ENCODE measurements around the gene PTMS.

- no peak for TF ChIP-seq POLR2A (IDR thresholded peaks at IDR 0.05; ENCODE audit: low read depth, low read length)
- no peak for TF ChIP-seq POLR2AphosphoS5 (IDR thresholded peaks at IDR 0.05; ENCODE audit: low read depth, low read length)
- TF ChIP-seq SPI1 (IDR thresholded peaks at IDR 0.05; ENCODE audit: low read depth, low read length): no peak
- no peak for TF ChIP-seq TAF1 (IDR thresholded peaks at IDR 0.05; ENCODE audit: low read depth, low read length)
- TF ChIP-seq PAX5 (IDR thresholded peaks at IDR 0.05; ENCODE audit: insufficient read depth, low read length, severe bottlenecking): peak; percentile 6
Measured at GRCh38 chr12:6753772-6754356, 12.3 kb upstream of the PTMS start.

Data from GM12891 (cell line).